ENCODE results near the gene SNX8.

SNX8 gene

DNA sequence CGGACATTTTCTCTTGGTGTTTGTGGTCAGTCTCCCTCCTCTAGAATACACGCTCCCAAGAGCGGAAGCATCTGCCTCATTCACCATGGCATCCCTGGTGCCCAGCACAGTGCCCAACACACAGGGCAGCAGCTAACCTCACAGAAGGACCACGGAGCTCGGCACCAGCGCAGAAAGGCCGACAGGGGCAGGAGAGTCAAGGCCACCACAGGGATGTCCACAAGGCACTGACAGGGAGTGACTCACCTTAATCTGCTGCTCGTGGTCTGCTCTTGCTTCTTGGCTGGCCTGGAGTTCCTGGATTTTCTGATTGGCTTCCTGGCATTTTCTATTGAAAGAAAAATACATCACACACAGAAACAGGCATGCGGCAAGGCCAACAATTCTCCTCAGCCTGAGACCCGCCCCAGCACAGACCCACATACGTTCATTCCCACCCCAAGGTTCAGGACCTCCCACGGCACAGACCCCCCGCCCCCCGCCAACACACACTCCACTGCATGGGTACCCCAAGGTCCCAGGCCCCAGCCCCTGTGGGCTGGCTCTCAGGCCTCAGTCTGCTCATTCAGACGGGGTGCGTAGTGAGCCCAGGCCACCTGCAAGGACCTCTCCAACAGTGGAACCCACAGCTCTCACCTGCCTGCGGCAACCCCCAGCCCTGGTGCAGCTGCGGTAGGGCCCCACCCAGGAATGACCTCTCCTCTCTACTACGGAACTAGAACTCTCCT lies 96.4 kb downstream of the SNX8 start:
- peak; percentile 14 for DNase-seq (ENCODE audit: low read depth)
- no peak overlapping the region for H3K4me3 ChIP-seq (ENCODE audit: low read length)
- TF ChIP-seq, protein P1, sequence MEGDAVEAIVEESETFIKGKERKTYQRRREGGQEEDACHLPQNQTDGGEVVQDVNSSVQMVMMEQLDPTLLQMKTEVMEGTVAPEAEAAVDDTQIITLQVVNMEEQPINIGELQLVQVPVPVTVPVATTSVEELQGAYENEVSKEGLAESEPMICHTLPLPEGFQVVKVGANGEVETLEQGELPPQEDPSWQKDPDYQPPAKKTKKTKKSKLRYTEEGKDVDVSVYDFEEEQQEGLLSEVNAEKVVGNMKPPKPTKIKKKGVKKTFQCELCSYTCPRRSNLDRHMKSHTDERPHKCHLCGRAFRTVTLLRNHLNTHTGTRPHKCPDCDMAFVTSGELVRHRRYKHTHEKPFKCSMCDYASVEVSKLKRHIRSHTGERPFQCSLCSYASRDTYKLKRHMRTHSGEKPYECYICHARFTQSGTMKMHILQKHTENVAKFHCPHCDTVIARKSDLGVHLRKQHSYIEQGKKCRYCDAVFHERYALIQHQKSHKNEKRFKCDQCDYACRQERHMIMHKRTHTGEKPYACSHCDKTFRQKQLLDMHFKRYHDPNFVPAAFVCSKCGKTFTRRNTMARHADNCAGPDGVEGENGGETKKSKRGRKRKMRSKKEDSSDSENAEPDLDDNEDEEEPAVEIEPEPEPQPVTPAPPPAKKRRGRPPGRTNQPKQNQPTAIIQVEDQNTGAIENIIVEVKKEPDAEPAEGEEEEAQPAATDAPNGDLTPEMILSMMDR (conservative IDR thresholded peaks at IDR 0.05; ENCODE audit: low read depth, low read length) = peak; percentile 31

DNA sequence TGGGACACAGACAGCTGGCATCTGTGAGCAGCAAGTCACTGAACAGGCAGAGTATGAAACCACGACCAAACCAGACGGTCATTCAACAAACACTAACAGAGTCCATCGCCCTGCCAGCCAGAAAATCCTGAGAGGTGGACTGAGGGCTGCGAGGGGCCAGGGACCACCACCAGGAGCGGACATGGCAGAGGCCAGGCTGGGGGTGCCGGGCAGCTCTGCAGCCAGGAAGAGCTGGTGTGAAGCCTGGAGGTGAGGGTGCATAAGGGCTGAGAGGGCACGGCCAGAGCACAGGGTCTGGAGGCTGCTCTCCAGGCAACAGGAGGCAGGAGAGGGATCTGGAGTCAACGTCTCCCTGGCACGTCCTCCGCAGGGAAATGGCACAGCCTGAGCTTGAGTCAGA lies 97.0 kb downstream of the SNX8 start:
- no peak for DNase-seq (ENCODE audit: low read depth)
- TF ChIP-seq, protein P1 (conservative IDR thresholded peaks at IDR 0.05; ENCODE audit: low read depth, low read length) = no peak
- no peak overlapping the region for H3K4me3 ChIP-seq (ENCODE audit: low read length)

DNA sequence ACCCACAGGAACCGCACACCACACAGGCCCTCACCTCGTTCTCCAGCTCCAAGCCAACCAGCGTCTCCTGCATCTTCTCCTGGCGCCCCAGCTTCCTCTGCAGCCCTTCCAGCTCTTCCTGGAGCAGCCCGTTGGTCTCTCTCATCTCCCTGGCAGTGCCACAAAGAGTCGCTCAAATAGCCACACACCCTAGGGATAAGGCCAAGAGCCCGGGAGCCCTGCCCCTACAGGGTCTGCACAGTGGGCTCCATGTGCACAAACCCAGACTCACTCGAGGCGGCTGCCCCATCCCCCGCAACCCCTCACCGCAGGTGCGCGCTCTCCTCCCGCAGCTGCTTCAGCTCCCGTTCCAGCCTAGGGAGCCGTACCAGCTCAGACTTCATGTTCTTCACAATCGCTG lies 98.4 kb downstream of the SNX8 start:
- TF ChIP-seq, protein P1 (conservative IDR thresholded peaks at IDR 0.05; ENCODE audit: low read depth, low read length) = no peak
- no peak for DNase-seq (ENCODE audit: low read depth)
- H3K4me3 ChIP-seq (ENCODE audit: low read length) = no peak overlapping the region

DNA sequence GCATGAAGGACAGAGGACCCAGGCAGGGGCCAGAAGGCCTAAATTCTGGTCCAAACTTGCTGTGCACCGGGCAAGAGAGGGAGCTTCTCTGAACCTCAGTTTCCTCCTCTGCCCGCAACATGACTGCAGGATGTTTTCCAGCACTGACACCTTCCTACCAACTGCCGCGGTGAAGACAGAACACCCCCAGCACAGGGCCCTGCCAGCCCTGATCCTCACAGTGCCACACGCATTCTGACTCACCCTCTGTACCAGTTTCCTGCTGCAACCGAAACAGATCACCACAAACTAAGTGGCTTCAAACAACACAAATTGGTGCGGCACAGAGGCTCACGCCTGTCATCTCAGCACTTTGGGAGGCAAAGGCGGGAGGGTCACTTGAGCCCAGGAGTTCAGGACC lies 99.6 kb downstream of the SNX8 start:
- TF ChIP-seq, protein P1 (conservative IDR thresholded peaks at IDR 0.05; ENCODE audit: low read depth, low read length) = no peak
- DNase-seq (ENCODE audit: low read depth) = no peak
- H3K4me3 ChIP-seq (ENCODE audit: low read length) = no peak overlapping the region

DNA sequence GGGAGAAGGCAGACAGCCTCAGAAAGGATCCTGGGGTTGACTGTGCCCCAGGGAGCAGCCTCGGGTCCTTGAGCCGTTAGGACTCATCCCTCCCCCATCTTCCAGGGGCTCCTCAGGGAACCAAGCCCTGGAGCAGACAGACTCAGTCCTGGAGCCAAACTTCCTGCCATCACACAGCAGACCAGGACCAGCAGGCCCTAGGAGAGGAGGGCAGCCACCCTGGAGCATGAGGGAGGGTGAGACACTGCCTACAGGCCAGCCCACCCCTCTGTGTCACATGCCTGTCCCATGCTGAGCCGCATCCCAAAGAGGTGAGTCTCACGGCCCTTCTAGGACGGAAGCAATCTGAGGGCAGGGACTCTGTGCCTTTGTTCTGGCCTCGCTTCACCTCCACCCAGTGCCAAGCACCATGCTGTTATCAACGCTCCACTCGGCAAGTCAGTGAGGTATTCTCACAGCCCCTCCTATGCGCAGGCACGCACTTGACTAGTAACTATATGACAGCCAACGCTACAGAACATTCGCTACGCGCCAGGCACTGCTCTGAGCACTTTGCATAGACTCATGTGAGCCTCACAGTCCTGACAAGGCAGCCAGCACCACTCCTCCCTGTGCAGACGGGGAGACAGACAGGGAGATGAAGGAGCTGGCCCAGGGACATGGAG lies 100.6 kb downstream of the SNX8 start:
- no peak overlapping the region for H3K4me3 ChIP-seq (ENCODE audit: low read length)
- no peak for DNase-seq (ENCODE audit: low read depth)
- TF ChIP-seq, protein P1 (conservative IDR thresholded peaks at IDR 0.05; ENCODE audit: low read depth, low read length) = no peak

DNA sequence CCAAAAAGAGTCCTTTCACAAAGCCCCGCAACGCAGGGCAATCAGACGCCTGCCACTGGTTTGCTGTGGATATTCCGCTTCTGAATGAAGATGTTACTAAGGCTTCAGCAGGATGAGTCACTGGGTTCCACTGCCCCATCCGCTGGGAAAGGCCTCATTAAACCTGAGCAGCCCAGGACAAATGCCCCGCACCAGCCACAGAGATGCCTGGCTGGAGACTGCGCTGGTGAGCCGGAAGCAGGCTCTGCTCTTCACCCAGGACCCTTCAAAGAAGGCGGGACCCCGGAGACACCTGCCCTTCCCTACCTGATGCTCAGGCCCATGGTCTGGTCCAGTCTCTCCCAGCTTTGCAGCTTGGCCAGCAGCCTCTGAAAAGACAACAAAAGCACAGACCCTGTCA lies 101.3 kb downstream of the SNX8 start:
- H3K4me3 ChIP-seq (ENCODE audit: low read length) = no peak overlapping the region
- TF ChIP-seq, protein P1 (conservative IDR thresholded peaks at IDR 0.05; ENCODE audit: low read depth, low read length) = no peak
- DNase-seq (ENCODE audit: low read depth) = no peak

DNA sequence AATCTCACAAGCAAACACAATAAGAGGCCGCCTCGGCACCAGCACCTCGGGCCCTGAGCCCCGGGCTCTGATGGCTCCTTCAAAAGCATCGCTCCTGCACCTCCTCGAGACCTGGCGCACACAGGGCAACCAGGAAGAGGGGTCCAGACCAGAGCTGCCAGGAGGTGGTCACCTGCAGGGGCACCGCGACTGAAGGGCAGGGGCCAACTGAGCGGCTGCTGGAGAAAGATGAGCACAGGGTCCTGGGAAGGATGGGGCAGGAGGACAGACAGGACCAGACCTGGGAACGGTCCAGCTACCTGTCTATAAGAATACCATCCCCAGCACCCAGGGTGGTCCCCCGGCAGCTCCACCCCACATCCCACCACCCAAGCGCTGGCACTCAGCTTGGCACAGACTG lies 102.3 kb downstream of the SNX8 start:
- TF ChIP-seq, protein P1 (conservative IDR thresholded peaks at IDR 0.05; ENCODE audit: low read depth, low read length) = no peak

More for the DNA sequence above, 102.3 kb downstream of the SNX8 start:
- DNase-seq (ENCODE audit: low read depth) = no peak
- H3K4me3 ChIP-seq (ENCODE audit: low read length) = no peak overlapping the region

Measured in retinal pigment epithelial cell (primary cell).